Left lung (tissue), 10 donors: ENCODE measurements around the gene SYNGAP1. TPM values are rescaled to one million over a fixed set of nuclear protein-coding genes. Genes with fewer than 3 reads are reported as not detected.
A peak's percentile ranks its signal among the peaks of the same experiment; 100 is the strongest.

Experiments used
- ATAC-seq: fragments of 200-7000 bp; cut with Tn5 transposase; one replicate; pipeline ENCODE4 v1.9.1; 2020; ENCODE audit warnings: moderate library complexity
- DNase-seq, 4 donors: peaks; one replicate each; pipeline ENCODE4 v3.0.0-alpha.2; 2013 to 2020
- H3K27ac ChIP-seq, 2 donors: fragments of 200-600 bp; sonication (generic) in 1 of 2; one replicate each; pipeline versions ENCODE4 v1.5.0 to v1.8.0; 2020 to 2021
- H3K27me3 ChIP-seq, 2 donors: fragments of 200-600 bp; sonication (generic) in 1 of 2; one replicate each; pipeline versions ENCODE4 v1.5.0 to v1.8.0; 2020 to 2021
- H3K36me3 ChIP-seq, 2 donors: fragments of 200-600 bp; sonication (generic) in 1 of 2; one replicate each; pipeline versions ENCODE4 v1.5.0 to v1.8.0; 2020 to 2021
- H3K4me1 ChIP-seq, 2 donors: fragments of 200-600 bp; one replicate each; pipeline ENCODE4 v1.8.0; 2021
- H3K4me3 ChIP-seq, 2 donors: fragments of 200-600 bp; sonication (generic) in 1 of 2; one replicate each; pipeline versions ENCODE4 v1.5.0 to v1.8.0; 2020 to 2021; ENCODE audit warnings: mild to moderate bottlenecking in 1 of 2
- H3K9me3 ChIP-seq, 2 donors: fragments of 200-600 bp; sonication (generic) in 1 of 2; one replicate each; pipeline versions ENCODE4 v1.5.0 to v1.8.0; 2020 to 2021
- intact Hi-C, 2 donors: fragments of 100-400 bp; cut with DNase I; formaldehyde crosslinking; loops; one replicate each; pipeline versions ENCODE4 v1.11.2 to v1.14.2; 2022
- polyA plus RNA-seq, 6 donors: library from polyadenylated mRNA; unstranded; fragments of 120-200 nt; gene quantifications; one replicate each; pipeline ENCODE4 v1.2.1, GENCODE V29; 2013; ENCODE audit not compliant: insufficient read length in 6 of 6
- total RNA-seq, 2 donors: library from RNA; stranded (reverse); fragmentation: NEBNext Ultra II Directional; extraction: Animal tissue kit (Norgen Biotek cat#: 25700); gene quantifications; one replicate each; pipeline ENCODE4 v1.2.1, GENCODE V29; 2021
- TF ChIP-seq, protein P1 (sequence below), 2 donors: fragments of 200-600 bp; sonication (generic) in 1 of 2; IDR thresholded peaks; one replicate each; pipeline versions ENCODE4 v1.5.0 to v1.8.0; 2021; ENCODE audit warnings: antibody characterized with exemption in 2 of 2
- donor health status: DM: no; HTN: yes; CAD: no.
- donor health status: DM: no; HTN: no; CAD: no.

The SYNGAP1 gene
- total and polyA plus RNA-seq, 8 donors: 18.1 to 51.2 (median 44.6) TPM

DNA sequence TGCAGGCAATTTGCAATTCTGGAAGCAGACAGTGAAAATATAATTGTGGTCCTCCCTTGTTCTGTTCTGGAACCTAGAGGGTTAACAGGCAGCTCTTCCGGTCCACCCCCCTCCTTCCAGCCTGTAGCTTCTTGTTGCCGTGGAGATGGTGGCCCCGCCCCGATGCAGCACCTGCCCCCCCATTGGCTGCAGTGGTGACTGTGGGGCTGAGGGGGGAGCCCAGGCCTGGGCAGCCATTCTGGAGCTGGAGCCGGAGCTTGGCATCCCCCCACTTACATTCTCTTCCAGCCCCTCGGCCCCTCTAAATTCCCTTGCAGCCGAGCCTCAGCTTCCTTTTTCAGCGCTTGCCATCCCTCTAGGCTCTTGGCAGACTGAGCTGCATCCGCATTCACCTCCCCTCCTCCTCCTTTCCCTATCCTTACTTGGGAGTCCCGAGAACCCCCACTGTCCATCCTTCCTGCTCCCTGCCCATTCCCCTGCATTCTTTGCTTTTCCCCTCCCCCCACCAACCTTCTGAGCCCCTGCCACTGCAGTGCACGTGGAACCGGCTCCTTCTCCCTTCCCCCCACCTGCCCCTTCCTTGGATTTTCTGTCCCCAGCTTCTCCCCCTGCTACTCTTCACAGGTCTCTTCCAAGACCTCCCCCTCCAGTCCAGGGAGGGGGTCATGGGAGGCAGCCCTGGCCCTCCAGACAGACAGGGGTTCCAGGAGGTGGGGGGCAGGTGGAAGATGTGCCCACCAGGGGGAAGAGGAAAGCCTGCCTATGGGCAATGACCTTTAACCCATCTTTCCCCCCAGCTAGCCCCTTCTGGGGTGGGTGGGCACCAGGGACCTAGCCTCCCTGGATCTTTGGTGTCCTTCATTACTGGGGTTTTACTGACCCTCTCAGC is 11.4 kb downstream of the SYNGAP1 start:
- Histone ChIP-seq H3K36me3 (peaks cover 0 to 13% of the 10 kb centered on the region in 2 donors), H3K4me1 (peaks cover 9 to 57% of the 10 kb centered on the region in 2 donors), H3K27ac (no peak overlapping the region), H3K9me3 (no peaks in the 10 kb centered on the region), H3K4me3 (no peak overlapping the region), H3K27me3 (no peaks in the 10 kb centered on the region)
- ATAC-seq: no peak
- intact Hi-C loops: no loop called here
- TF ChIP-seq, protein P1, sequence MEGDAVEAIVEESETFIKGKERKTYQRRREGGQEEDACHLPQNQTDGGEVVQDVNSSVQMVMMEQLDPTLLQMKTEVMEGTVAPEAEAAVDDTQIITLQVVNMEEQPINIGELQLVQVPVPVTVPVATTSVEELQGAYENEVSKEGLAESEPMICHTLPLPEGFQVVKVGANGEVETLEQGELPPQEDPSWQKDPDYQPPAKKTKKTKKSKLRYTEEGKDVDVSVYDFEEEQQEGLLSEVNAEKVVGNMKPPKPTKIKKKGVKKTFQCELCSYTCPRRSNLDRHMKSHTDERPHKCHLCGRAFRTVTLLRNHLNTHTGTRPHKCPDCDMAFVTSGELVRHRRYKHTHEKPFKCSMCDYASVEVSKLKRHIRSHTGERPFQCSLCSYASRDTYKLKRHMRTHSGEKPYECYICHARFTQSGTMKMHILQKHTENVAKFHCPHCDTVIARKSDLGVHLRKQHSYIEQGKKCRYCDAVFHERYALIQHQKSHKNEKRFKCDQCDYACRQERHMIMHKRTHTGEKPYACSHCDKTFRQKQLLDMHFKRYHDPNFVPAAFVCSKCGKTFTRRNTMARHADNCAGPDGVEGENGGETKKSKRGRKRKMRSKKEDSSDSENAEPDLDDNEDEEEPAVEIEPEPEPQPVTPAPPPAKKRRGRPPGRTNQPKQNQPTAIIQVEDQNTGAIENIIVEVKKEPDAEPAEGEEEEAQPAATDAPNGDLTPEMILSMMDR (IDR thresholded peaks at IDR 0.05): no peak
- DNase-seq: peak in 1 of 4 donors; percentile 67

DNA sequence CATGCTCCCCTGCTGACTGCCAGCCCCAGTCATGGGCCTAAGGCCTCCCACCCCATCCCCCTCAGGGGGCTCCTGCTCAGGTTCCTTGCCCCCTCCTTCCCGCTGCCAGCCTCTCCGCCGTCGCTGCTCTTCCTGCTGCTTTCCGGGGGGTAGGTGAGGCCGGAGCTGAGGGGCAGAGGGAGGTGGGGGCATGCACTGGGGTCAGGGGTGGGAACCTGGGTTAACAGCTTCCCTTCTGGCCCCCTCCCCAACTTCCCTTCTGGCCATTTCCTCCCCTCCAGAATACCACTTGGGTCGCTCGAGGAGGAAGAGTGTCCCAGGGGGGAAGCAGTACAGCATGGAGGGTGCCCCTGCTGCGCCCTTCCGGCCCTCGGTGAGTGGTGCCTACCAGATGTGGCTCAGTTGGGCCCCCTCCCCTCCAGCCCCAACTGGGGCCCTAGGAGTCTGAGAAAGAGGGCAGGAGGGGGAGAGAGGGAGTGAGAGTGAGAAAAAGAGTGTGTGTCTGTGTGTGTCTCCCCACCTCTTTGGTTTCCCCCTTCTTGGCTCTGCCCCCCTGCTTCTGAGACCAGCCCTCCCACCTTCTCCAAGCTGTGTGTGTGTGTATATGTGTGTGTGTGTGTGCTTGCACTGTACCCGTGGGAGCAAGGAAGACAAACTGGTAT is 12.1 kb downstream of the SYNGAP1 start:
- Histone ChIP-seq H3K27ac (no peak overlapping the region), H3K9me3 (no peaks in the 10 kb centered on the region), H3K4me1 (peaks cover 6 to 49% of the 10 kb centered on the region in 2 donors), H3K4me3 (no peak overlapping the region), H3K36me3 (peaks cover 0 to 19% of the 10 kb centered on the region in 2 donors), H3K27me3 (no peaks in the 10 kb centered on the region)
- ATAC-seq (no peak), DNase-seq (no peak)
- TF ChIP-seq, protein P1 (IDR thresholded peaks at IDR 0.05): no peak
- intact Hi-C loops: no loop called here

DNA sequence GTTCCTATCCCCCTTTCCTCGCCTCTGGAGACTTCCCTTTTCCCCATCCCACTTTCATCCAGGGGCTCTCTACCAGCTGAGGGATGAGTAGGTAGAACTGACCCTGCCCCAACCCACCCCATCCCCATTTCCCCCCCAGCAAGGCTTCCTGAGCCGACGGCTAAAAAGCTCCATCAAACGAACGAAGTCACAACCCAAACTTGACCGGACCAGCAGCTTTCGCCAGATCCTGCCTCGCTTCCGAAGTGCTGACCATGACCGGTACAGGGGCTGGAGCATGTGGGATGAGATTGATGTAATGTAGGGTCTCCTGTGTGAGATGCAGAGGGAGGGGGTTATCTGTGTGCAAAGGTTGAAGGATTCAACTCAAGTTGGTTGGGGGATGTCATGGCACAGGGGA is 12.7 kb downstream of the SYNGAP1 start:
- H3K36me3 ChIP-seq: peaks cover 0 to 25% of the 10 kb centered on the region in 2 donors
- no peak for ATAC-seq
- TF ChIP-seq, protein P1 (IDR thresholded peaks at IDR 0.05): no peak
- H3K4me3 ChIP-seq: no peak overlapping the region
- peaks cover 4 to 44% of the 10 kb centered on the region in 2 donors for H3K4me1 ChIP-seq
- H3K27me3 ChIP-seq: no peaks in the 10 kb centered on the region
- no peaks in the 10 kb centered on the region for H3K9me3 ChIP-seq
- intact Hi-C loops: no loop called here
- no peak overlapping the region for H3K27ac ChIP-seq
- no peak for DNase-seq

DNA sequence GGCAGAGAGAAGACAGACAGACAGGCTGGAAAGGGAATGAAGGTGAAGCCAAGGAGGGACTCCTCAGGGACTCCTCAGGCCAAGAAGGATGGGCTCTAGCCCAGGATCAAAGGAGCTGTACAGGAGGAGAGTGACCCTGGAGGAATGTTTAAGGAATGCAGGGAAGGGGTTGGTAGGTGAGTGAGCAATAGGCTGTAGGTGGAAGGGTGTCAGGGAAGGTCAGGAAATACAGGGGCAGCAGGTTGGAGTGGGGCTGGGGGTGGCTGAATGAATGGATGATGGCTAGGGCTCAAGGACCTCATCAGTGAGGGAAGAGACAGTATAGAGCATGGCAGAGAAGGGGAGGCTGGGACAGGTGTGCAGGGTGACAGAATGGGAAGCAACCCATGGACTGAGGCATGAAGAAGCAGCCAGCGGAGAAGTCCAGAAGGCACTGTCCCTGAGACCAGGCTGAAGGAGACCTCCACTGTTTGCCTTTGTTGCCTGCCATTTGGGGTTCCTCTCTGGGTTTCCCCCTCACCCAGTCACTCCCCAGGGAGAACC is 13.2 kb downstream of the SYNGAP1 start:
- no peaks in the 10 kb centered on the region for H3K9me3 ChIP-seq
- ATAC-seq (no peak), DNase-seq (no peak)
- peaks cover 0 to 30% of the 10 kb centered on the region in 2 donors for H3K36me3 ChIP-seq
- no peaks in the 10 kb centered on the region for H3K27me3 ChIP-seq
- intact Hi-C loops: no loop called here
- peaks cover 4 to 42% of the 10 kb centered on the region in 2 donors for H3K4me1 ChIP-seq
- TF ChIP-seq, protein P1 (IDR thresholded peaks at IDR 0.05): no peak
- H3K27ac ChIP-seq: no peak overlapping the region
- no peak overlapping the region for H3K4me3 ChIP-seq
